Endothelial cell of umbilical vein (primary cell): ENCODE results near the gene ENHO.

Source experiments
- EZH2 ChIP-seq: IDR thresholded peaks from 2 replicates; pipeline ENCODE4 v1.6.1; 2012; ENCODE audit warnings: borderline replicate concordance, low read depth, mild to moderate bottlenecking, moderate library complexity, low read length, inconsistent platforms; ENCODE audit not compliant: severe bottlenecking
- GATA2 ChIP-seq: IDR thresholded peaks from 2 replicates; pipeline ENCODE4 v1.7.0; 2011; ENCODE audit warnings: low read depth, mild to moderate bottlenecking, moderate library complexity, mixed read lengths, low read length; ENCODE audit not compliant: insufficient read length, insufficient read depth
- POLR2A ChIP-seq: IDR thresholded peaks from 2 replicates; pipeline ENCODE4 v1.6.1; 2012; ENCODE audit warnings: low read depth, mild to moderate bottlenecking, control low read depth, low read length
- POLR2AphosphoS5 ChIP-seq: IDR thresholded peaks from 2 replicates; pipeline ENCODE4 v1.6.1; 2012; ENCODE audit warnings: low read depth, mild to moderate bottlenecking, control low read depth, low read length, moderate library complexity; ENCODE audit not compliant: insufficient read depth
- TF ChIP-seq, protein P1 (sequence below): IDR thresholded peaks from 2 replicates; pipeline ENCODE4 v1.6.1; 2011; ENCODE audit not compliant: insufficient read depth, insufficient read length
- TF ChIP-seq, protein P2 (sequence below), 2 donors: IDR thresholded peaks; 1 replicate in 1 of 2; 2 replicates in 1 of 2; pipeline ENCODE4 v1.5.1; 2011; ENCODE audit warnings: low read length in 2 of 2, mild to moderate bottlenecking in 2 of 2, moderate library complexity in 2 of 2, control low read depth in 1 of 2, inconsistent platforms in 1 of 2, low read depth in 1 of 2; ENCODE audit not compliant: insufficient read depth in 1 of 2; ENCODE audit errors: extremely low read depth in 1 of 2

GRCh38 chr9:34565856-34566255 is 43.1 kb upstream of the ENHO start:
- TF ChIP-seq POLR2AphosphoS5: no peak
- TF ChIP-seq, protein P1, sequence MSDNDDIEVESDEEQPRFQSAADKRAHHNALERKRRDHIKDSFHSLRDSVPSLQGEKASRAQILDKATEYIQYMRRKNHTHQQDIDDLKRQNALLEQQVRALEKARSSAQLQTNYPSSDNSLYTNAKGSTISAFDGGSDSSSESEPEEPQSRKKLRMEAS: no peak
- no peak for TF ChIP-seq EZH2
- TF ChIP-seq, protein P2, sequence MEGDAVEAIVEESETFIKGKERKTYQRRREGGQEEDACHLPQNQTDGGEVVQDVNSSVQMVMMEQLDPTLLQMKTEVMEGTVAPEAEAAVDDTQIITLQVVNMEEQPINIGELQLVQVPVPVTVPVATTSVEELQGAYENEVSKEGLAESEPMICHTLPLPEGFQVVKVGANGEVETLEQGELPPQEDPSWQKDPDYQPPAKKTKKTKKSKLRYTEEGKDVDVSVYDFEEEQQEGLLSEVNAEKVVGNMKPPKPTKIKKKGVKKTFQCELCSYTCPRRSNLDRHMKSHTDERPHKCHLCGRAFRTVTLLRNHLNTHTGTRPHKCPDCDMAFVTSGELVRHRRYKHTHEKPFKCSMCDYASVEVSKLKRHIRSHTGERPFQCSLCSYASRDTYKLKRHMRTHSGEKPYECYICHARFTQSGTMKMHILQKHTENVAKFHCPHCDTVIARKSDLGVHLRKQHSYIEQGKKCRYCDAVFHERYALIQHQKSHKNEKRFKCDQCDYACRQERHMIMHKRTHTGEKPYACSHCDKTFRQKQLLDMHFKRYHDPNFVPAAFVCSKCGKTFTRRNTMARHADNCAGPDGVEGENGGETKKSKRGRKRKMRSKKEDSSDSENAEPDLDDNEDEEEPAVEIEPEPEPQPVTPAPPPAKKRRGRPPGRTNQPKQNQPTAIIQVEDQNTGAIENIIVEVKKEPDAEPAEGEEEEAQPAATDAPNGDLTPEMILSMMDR (IDR thresholded peaks at IDR 0.05; ENCODE audit: extremely low read depth in 1 of 2, insufficient read depth in 1 of 2, low read depth in 1 of 2, low read length in 2 of 2): no peak
- TF ChIP-seq POLR2A: no peak
- no peak for TF ChIP-seq GATA2
